Brain microvascular endothelial cell (primary cell): Measurements from ENCODE around the gene SASS6.

Source experiments
- DNase-seq: peaks from one replicate; pipeline ENCODE4 v3.0.0-alpha.2; 2020
- H3K27ac ChIP-seq: fragments of 250-450 bp; sonication (Bioruptor Pico); 2 replicates; pipeline ENCODE4 v1.5.1; 2020; ENCODE audit warnings: mild to moderate bottlenecking, moderate library complexity
- H3K27me3 ChIP-seq: fragments of 250-450 bp; sonication (Bioruptor Pico); replicated peaks from 2 replicates; pipeline ENCODE4 v1.5.1; 2020; ENCODE audit warnings: mild to moderate bottlenecking
- H3K36me3 ChIP-seq: fragments of 250-450 bp; sonication (Bioruptor Pico); replicated peaks from 2 replicates; pipeline ENCODE4 v1.5.1; 2020; ENCODE audit warnings: mild to moderate bottlenecking
- H3K4me3 ChIP-seq: 2 replicates; pipeline ENCODE4 v1.5.1; 2011; ENCODE audit warnings: low read depth, mild to moderate bottlenecking, control low read depth, low read length, moderate library complexity
- CTCF ChIP-seq: IDR thresholded peaks from 2 replicates; pipeline ENCODE4 v1.5.1; 2011; ENCODE audit warnings: low read depth, mild to moderate bottlenecking, moderate library complexity, low read length, control low read depth, inconsistent platforms; ENCODE audit errors: missing control alignments
- in situ Hi-C: cut with HindIII; loops from 2 replicates; pipeline ENCODE4 v1.10.0; 2017; ENCODE audit warnings: low sequenced_read_pairs, low pct_ligation_motif_present

The SASS6 gene

DNA sequence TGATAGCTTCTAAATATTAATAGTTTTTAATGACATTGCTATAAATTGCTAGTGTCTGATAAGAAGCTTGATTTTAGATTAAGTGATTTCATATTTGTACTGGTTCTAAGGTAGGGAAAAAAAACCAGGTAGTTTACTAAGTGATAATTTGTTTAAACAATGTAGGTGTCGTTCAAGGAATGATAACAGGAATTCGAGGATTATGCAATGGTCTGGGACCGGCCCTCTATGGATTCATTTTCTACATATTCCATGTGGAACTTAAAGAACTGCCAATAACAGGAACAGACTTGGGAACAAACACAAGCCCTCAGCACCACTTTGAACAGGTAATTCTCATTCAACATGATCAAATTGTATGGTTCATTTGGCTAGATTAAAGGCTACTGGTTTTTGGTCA lies 52.4 kb downstream of the SASS6 start:
- peaks cover 21% of the 10 kb centered on the region for H3K36me3 ChIP-seq
- no peak overlapping the region for H3K27ac ChIP-seq
- no peaks in the 10 kb centered on the region for H3K27me3 ChIP-seq
- TF ChIP-seq CTCF = no peak
- no peak for DNase-seq
- H3K4me3 ChIP-seq = no peak overlapping the region
- in situ Hi-C loops = no loop called here

GRCh38 chr1:100077531-100077930 lies 55.2 kb downstream of the SASS6 start:
- Histone ChIP-seq H3K36me3 (peaks cover 24% of the 10 kb centered on the region), H3K27me3 (no peaks in the 10 kb centered on the region), H3K27ac (no peak overlapping the region), H3K4me3 (no peak overlapping the region)
- no peak for TF ChIP-seq CTCF
- in situ Hi-C loops = no loop called here
- DNase-seq = peak; percentile 28

DNA sequence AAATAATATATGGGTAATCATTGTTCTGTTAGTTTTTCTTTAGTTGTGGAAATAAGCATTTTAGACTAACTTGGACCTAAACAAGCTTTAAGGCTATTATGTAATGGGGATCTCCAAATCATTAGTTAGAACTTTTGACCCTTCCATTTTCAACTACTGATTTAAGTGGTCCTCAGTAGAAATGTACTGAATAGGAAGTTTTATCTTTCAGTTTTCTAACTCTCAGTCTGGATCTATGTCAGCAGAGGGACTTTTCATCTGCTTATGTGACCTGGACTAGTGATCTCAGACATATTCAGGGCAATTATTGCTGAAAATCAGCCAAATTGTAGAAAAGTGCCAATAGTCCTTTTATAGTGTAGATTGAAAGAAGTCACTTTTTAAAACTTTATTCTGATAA lies 56.0 kb downstream of the SASS6 start:
- H3K4me3 ChIP-seq = no peak overlapping the region
- peaks cover 20% of the 10 kb centered on the region for H3K36me3 ChIP-seq
- DNase-seq = no peak
- H3K27ac ChIP-seq = no peak overlapping the region
- in situ Hi-C loops = no loop called here
- no peaks in the 10 kb centered on the region for H3K27me3 ChIP-seq
- TF ChIP-seq CTCF = no peak

DNA sequence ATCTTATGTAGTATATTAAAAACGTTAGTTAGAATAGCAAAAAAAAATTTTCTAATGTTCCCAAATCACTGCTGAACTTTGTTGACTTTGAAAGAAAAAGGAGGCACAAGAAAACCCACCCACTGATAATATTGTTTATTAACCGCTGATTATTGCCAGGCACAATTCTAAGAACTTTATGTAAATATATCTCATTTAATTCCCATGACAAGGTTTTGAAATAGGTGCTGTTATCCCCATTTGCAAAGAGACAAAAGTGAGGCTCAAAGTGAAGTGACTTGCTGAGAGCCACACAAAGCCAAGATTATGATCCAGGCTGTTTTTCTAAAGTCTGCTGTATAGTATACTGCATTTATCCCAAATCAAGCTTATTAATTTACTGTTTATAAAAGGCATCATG lies 56.4 kb downstream of the SASS6 start:
- in situ Hi-C loops = no loop called here
- no peak for DNase-seq
- Histone ChIP-seq H3K36me3 (peaks cover 20% of the 10 kb centered on the region), H3K27ac (no peak overlapping the region), H3K4me3 (no peak overlapping the region), H3K27me3 (no peaks in the 10 kb centered on the region)
- no peak for TF ChIP-seq CTCF

DNA sequence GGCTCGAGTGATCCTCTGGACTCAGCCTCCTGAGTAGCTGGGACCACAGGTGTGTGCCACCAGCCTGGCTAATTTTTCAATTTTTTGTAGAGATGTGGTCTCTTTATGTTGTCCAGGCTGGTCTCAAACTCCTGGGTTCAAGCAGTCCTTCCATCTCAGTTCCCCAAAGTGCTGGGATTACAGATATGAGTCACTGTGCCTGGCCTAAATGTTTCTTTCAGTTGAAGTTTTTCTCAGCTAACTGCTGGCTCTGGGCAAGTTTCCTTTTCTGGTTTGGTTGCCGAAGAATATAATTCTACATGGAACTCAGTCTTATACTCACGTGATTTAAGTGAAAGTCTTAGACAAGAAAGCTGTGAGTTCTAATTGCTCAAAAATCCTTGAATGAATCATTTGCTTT lies 57.0 kb downstream of the SASS6 start:
- peaks cover 20% of the 10 kb centered on the region for H3K36me3 ChIP-seq
- no peak overlapping the region for H3K27ac ChIP-seq
- no peaks in the 10 kb centered on the region for H3K27me3 ChIP-seq
- in situ Hi-C loops = no loop called here
- no peak for DNase-seq
- no peak overlapping the region for H3K4me3 ChIP-seq
- no peak for TF ChIP-seq CTCF

DNA sequence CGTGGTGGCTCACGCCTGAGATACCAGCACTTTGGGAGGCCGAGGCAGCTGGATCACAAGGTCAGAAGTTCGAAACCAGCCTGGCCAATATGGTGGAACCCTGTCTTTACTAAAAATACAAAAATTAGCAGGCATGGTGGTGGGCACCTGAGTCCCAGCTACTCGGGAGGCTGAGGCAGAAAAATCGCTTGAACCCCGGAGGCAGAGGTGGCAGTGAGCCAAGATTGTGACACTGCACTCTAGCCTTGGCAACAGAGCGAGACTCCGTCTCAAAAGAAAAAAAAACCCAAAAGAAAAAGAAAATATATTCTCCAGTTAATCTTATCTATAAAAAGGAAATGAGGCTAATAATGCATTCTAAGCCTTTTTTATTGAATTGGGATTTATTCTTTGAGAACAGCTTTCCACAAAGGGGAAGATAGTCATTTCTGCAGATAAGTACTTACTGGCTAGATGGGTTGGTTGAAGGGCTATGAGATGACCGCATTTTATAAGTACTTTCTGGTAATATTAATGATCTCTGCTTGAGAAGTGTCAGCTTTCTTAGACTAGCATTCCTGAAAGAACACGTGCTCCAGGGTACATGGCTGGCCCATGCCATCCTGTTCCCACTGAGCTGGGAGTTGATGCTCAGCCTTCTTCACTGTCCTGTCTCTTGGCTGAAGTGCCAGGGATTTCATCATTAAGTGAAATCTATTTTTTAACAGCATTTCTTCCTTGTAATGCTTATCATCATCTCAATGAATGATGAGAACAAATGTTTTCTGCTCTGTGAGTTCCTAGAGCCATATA lies 57.9 kb downstream of the SASS6 start:
- no peak for DNase-seq
- no peak overlapping the region for H3K27ac ChIP-seq
- in situ Hi-C loops = no loop called here
- H3K4me3 ChIP-seq = no peak overlapping the region
- no peaks in the 10 kb centered on the region for H3K27me3 ChIP-seq
- TF ChIP-seq CTCF = no peak
- H3K36me3 ChIP-seq = peaks cover 16% of the 10 kb centered on the region
